ENCODE results near the gene RCAN1. TPM values are rescaled to one million over a fixed set of nuclear protein-coding genes. Genes with fewer than 3 reads are reported as not detected.
"Not testable (repeated sequence)": the region's sequence is repeated elsewhere in the genome, so short reads cannot be mapped to it uniquely, and the experiment has no call there.

Gene RCAN1
- total and polyA plus RNA-seq, 9 of the 15 experiments (the other 6 are each of a cell fraction or from before 2014, with no cell fraction given), result 4.4 to 16.5 (median 12.3) TPM

- no peak for TF ChIP-seq E2F8 (IDR thresholded peaks at IDR 0.05; ENCODE audit: low read depth, partially characterized antibody)
- TF ChIP-seq BRF2 (IDR thresholded peaks at IDR 0.05; ENCODE audit: borderline replicate concordance, insufficient read depth, insufficient read length), result no peak
- TF ChIP-seq CTCFL (IDR thresholded peaks at IDR 0.05; ENCODE audit: borderline replicate concordance, insufficient read depth, low read depth, low read length, poor library complexity, severe bottlenecking), result no peak
Observed at GRCh38 chr21:34609244-34609932, 5.5 kb downstream of the RCAN1 start (continued).

- DNase-seq (ENCODE audit: extremely low read depth in 1 of 4, low spot score in 3 of 4); H3K27me3 ChIP-seq (ENCODE audit: control insufficient read depth in 2 of 2, insufficient read depth in 2 of 2, low read length in 2 of 2); CTCF ChIA-PET (ENCODE audit: low intra/inter-chr PET ratio); H3K4me2 ChIP-seq (ENCODE audit: insufficient read depth, low read length); FAIRE-seq; H3K9me1 ChIP-seq (ENCODE audit: control insufficient read depth, insufficient read depth, low read length); H3K9ac ChIP-seq (ENCODE audit: insufficient read depth in 1 of 2, low read depth in 2 of 2, low read length in 2 of 2); H3K36me3 ChIP-seq (ENCODE audit: control insufficient read depth, insufficient read depth, low read length); H4K20me1 ChIP-seq (replicated peaks; ENCODE audit: control insufficient read depth, insufficient read depth, low read length); H3K4me3 ChIP-seq; BruUV-seq (replicated peaks); H2AFZ ChIP-seq (ENCODE audit: low read depth, low read length); H3K27ac ChIP-seq (ENCODE audit: extremely low read depth, low read depth, low read length); H3K9me3 ChIP-seq (replicated peaks; ENCODE audit: control insufficient read depth, insufficient read depth, low read depth, low read length); in situ Hi-C loops (cut with MboI); ATAC-seq; H3K79me2 ChIP-seq (ENCODE audit: control insufficient read depth, insufficient read depth, low read length); intact Hi-C loops (cut with micrococcal nuclease): not testable (repeated sequence)
- WGBS (ENCODE audit: insufficient coverage, low coverage, missing lambda C conversion rate), result 64% methylated on average over 5 of the region's 5 CpGs
- POLR2A ChIA-PET, result interaction anchor here (0.6 to 1.1 kb wide), 5 partner anchors 10 to 1449 kb away, joined by 3 to 4 read pairs (median 3); no protein-coding TSS in a partner anchor
- H3K4me1 ChIP-seq (replicated peaks in 1 of 2; ENCODE audit: control insufficient read depth in 2 of 2, insufficient read depth in 2 of 2, low read length in 2 of 2), result peaks cover 0 to 13% of the 10 kb centered on the region in 2 experiments; a peak in 3 of 5 replicates
Observed at GRCh38 chr21:34607376-34607775, 7.5 kb downstream of the RCAN1 start.
